GM18867 (cell line): Measurements from ENCODE around the gene AGPAT1.

Experiments used
- ATAC-seq: cut with Tn5 transposase; IDR thresholded peaks from one replicate; pipeline ENCODE4 v1.9.1; 2021; ENCODE audit warnings: mild to moderate bottlenecking, moderate library complexity; ENCODE audit not compliant: unreplicated experiment

Gene AGPAT1

DNA sequence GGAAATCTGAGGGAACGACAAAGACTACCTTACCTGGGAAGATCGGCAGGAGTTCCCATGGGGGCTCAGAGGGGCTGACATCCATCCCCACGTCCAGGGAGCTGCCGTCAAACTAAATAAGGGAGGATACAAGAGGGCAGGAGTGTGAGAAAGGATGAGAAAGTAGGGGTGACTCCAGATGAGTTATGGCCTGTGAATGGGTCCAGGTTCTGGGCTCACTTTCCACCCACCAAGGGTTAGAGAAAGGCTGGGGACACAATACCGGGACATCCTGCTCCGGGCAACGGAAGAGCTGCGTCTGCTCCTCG lies 48.5 kb downstream of the AGPAT1 start:
- ATAC-seq: no peak

- no peak for ATAC-seq
Observed at GRCh38 chr6:32126880-32127279, 49.0 kb downstream of the AGPAT1 start.

DNA sequence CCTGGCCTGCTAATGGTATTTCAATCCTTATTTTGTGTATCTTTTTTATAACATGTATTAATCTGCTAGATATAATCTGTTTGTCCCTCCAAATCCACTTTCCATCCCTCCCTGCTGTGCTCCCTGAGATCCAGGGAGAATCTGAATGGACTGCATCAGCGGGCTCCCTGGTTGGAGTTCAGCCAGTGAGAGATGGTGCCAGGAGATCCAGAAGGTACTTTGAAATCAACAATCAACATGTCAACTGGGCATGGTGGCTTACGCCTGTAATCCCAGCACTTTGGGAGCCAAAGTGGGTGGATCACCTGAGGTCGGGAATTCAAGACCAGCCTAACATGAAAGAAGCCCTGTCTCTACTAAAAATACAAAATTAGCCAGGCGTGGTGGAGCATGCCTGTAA lies 52.2 kb downstream of the AGPAT1 start:
- no peak for ATAC-seq

GRCh38 chr6:32120573-32121059 lies 55.3 kb downstream of the AGPAT1 start:
- no peak for ATAC-seq

GRCh38 chr6:32118782-32119628 lies 56.9 kb downstream of the AGPAT1 start:
- ATAC-seq: no peak
